ENCODE measurements around the gene BLMH.

GRCh38 chr17:30263552-30264333 is 28.0 kb downstream of the BLMH start:
- TF ChIP-seq CTCF (IDR thresholded peaks at IDR 0.05; ENCODE audit: poor library complexity) (no peak), EZH2 (IDR thresholded peaks at IDR 0.05; ENCODE audit: borderline replicate concordance) (no peak)

Measured in hepatocyte (in vitro differentiated cells).